Tongue (tissue), 2 donors: ENCODE measurements around the gene HOMER2. TPM values are rescaled to one million over a fixed set of nuclear protein-coding genes. Genes with fewer than 3 reads are reported as not detected.
"Not testable (repeated sequence)": the region's sequence is repeated elsewhere in the genome, so short reads cannot be mapped to it uniquely, and the experiment has no call there.

Experiments used
- DNase-seq: peaks from one replicate; pipeline ENCODE4 v3.0.0-alpha.2; 2015
- total RNA-seq: library from RNA; depleted of rRNA; stranded (reverse); fragments of >200 nt; gene quantifications from one replicate; pipeline ENCODE4 v1.2.3, GENCODE V29; 2014

Gene HOMER2
- total RNA-seq, 1 donor from 2014 or later = 38.4 TPM

DNA sequence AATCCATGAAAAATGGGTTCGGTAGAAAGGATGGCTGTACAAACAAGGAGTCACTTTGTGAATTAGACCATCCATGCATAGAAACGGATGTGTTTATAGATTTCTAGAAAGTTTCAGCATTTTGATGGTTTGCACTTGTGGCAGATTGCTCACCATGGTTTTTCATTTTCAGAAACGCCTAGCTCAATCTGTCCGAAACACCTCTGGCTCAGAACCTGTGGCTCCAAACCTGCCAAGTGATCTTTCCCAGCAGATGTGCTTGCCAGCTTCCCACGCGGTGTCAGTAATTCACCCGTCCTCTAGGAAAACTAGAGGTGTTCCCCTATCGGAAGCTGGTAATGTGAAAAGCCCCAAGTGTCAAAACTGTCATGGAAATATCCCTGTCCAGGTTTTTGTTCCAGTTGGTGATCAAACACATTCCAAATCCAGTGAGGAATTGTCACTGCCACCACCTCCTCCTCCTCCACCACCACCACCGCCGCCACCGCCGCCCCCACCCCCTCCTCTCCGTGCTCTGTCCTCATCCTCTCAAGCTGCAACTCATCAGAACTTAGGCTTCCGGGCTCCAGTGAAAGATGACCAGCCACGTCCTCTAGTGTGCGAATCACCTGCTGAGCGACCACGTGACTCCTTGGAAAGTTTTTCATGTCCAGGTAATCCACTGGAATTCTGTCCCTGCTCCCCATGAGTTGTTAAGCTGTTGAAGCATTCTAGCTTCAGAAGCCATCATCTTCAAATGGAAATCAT is 121.9 kb downstream of the HOMER2 start:
- no peak for DNase-seq

DNA sequence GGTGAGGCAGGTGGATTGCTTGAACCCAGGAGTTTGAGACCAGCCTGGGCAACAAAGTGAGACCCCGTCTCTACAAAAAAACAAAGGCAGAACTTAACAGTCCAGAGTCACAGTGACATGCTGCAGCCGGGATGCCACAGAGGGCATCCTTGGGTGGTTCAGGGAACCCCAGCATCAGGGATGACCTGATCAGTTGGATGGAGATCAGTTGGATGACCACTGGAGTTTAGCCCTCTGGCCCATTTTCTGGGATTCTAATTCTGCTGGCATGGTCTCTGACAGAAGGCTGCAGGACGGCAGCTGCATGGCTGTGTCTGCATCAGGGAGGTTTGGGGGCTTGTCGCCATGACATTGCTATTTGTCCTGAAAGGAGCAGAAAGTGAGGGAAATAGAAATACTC is 123.3 kb downstream of the HOMER2 start:
- no peak for DNase-seq

DNA sequence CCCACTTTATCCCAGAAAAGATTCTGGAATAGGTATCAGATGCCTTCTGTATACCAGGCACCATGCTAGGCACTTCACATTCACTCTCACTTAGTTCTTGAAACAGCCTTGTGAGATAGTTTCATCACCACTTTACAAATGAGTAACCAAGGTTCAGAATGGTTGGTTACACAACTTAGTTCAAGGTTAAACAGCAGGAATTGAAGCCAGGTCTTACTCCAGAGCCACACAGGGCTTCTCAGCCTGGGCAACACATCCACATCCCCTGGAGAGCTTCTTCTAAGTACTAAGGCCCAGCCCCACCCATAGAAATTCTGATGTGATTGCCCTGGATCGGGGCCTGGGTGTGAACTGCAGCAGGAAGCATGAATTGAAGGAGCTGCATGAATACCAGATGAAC is 124.4 kb downstream of the HOMER2 start:
- no peak for DNase-seq

DNA sequence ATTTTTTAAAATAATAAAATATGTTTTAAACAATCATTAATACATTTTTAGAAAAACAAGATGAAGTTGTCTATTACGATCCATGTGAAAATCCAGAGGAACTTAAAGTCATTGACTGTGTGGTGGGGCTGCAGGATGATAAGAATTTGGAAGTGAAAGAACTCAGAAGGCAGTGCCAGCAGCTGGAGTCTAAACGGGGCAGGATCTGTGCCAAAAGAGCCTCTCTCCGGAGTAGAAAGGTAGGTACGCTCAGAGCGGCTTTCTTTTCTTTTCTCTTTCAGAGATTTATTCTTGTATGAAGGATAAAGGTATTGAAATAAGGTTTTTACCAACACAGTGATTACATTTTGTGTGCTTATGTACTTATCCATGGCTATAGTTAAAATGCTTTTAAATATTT is 129.5 kb downstream of the HOMER2 start:
- DNase-seq = no peak

DNA sequence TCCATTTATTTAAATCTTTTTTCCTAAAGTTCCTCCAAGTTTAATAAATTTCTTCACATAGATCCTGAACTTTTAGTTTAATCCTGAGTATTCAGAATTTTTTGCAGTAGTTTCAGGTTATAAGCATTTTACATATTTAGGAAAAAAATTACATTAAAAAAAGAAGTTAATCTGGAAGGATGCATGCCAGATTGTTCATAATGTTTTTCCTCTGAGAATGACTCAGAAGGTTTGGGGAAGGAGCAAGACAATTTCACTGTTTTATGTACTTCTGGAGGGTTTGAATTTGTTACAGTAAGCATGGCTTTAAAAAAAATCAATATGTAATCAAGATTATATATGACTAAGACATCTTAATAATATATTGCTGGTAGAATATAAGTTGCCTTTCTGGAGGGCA is 130.7 kb downstream of the HOMER2 start:
- not testable (repeated sequence) for DNase-seq

DNA sequence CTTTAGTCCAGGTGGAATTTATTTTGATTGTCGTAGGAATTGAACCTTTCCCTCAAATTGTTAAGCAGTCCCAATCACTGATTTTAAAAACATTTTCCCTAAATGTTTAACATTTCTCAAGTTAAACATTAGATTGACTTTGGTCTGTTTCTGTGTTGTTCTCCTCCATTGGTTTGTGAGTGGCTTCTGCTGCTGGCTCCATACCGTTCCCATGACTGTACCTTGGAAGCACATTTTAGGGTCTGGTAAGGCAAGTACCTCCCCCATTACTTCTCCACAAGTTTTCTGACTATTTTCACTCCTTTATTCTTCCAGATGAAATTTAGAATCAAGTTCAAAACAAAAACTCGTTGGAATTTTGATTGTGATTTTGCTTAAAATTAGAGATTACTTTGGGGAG is 131.1 kb downstream of the HOMER2 start:
- not testable (repeated sequence) for DNase-seq

DNA sequence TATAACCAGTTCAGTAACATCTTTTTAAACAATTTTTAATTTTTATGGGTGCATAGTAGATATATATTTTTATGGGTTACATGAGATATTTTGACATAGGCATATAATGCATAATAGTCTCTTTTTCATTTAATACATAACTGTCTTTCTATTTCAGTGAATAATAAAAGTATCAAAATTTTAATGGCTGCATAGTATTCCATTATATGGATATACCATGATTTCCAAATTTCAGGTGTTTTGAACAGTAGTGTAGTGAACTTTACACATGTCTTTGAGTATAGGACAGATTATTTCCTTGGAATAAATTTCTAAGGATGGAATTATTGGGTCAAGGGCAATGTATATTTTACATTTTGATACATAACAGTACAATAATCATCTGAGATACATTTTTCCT is 132.4 kb downstream of the HOMER2 start:
- DNase-seq = no peak

DNA sequence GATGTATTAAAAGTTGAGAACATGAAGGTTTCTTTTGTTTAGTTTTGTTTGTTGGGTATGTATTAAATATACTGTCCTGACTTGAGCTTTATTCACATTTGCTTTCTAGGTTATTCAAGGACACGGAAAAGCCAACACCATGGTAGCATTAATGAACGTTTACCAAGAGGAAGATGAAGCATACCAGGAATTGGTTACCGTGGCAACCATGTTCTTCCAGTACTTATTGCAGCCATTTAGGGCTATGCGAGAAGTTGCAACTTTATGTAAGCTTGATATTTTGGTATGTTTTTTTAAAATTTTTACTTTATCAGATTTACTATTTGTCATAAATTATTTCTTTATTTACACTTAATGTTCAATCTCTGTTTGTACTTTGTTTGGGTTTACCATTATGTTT is 139.5 kb downstream of the HOMER2 start:
- no peak for DNase-seq

DNA sequence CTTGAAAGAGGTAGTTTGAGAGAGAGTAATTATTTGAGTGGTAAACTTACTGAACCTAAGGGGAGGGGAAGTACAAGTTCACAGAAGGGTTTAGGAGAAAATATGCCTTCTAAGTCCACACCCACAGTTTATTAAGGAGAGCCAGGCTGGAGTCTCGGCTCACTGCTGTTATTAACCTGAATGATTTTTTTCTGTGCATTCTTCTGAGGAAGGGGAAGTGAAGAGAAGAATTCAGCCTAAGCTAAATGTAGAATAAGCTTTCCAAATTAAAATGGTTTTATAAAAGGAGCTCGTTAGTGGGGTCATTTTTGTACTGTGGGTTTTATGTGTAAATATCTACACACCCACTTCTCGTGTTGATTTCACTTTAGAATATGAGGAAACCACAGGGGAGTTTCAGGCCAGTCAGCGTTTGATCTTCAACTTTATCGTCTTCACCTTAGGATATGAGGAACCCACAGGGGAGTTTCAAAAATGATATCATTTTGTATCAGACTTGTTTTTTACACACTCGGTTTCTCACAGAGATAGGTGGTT is 141.6 kb downstream of the HOMER2 start:
- DNase-seq = no peak

DNA sequence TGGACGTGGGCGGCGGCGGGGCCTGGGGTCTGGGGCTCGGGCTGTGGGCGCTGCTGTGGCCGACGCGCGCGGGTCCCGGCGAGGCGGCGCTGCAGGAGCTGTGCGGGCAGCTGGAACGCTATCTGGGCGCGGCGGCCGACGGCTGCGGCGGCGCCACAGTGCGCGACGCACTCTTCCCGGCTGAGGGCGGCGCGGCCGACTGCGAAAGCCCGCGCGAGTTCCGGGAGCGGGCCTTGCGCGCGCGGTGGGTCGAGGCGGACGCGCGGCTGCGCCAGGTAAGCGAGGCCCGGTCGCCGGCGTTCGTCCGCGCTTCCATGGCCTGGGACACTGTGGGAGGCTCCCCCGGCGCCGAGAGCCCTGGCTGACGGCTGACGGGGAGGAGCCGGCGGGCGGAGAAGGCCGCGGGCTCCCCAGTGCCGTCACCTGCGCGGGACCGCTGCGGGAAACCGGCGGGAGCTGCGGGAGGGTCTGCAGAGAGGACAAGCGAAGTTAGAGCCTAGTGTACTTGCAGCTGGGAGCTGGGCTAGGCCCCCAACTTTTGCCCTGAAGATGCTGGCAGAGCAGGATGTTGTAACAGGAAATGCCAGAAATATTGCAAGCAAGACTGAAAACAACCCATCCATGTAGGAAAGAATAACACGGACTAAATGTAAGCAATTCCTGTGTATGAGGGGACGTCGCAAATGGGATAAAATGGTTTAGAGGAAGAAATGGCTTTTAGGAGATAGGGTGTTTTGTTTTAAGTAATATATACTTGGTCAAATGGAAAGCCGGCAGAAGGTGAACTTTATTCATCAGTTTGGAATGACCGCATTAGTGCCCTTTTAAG is 142.2 kb downstream of the HOMER2 start:
- DNase-seq = peak; percentile 53

DNA sequence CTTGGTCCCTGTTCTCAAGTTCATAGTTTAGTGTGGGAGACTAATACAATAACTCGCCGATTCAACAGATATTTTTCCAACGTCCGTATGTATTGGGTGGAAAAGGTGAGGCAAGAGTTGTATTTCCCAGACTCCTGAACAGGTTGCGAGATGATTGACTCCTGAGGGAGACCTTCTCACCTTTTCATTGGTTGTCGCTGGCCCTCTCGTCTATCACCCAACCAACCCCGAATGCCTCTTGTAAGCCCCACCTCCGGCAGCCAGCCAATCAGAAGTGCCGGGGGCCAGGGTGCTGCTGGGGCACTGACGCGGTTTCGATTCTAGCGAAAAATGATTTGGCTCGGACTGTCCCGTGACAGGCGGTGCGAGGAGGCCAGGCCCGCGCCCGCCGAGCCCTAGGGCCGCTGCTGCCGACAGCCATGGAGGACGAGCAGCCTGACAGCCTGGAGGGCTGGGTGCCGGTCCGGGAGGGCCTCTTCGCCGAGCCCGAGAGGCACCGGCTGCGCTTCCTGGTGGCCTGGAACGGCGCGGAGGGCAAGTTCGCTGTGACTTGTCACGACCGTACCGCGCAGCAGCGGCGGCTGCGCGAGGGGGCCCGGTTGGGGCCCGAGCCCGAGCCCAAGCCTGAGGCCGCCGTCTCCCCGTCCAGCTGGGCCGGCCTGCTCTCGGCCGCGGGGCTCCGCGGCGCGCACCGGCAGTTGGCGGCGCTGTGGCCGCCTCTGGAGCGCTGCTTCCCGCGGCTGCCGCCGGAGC is 143.0 kb downstream of the HOMER2 start, which contains the start of gene WHAMM:
TSS of gene WHAMM (plus strand) at position 321 of the 753 bp plus-strand sequence. CDS start at position 420, 99 bp downstream.
- peak; percentile 99 for DNase-seq

DNA sequence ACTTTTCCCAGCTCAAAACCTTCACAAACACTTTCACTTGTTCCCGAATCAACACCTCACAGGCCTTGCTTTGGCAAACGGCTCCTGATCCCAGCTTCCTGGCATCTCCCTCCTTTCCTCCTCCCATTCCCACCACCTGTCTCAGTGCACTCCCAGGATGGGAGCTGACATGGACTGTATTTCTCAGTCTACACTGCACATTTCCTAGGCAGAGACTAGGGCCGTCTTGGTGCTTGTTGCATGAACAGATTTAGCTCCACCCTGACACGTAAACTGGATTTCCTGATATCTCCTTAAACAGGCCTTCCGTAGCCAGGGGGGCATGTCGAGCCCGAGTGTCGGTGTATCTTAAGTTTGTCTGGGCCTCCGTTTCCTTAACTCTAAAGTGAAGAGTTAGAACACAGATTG is 143.9 kb downstream of the HOMER2 start:
- peak; percentile 25 for DNase-seq

DNA sequence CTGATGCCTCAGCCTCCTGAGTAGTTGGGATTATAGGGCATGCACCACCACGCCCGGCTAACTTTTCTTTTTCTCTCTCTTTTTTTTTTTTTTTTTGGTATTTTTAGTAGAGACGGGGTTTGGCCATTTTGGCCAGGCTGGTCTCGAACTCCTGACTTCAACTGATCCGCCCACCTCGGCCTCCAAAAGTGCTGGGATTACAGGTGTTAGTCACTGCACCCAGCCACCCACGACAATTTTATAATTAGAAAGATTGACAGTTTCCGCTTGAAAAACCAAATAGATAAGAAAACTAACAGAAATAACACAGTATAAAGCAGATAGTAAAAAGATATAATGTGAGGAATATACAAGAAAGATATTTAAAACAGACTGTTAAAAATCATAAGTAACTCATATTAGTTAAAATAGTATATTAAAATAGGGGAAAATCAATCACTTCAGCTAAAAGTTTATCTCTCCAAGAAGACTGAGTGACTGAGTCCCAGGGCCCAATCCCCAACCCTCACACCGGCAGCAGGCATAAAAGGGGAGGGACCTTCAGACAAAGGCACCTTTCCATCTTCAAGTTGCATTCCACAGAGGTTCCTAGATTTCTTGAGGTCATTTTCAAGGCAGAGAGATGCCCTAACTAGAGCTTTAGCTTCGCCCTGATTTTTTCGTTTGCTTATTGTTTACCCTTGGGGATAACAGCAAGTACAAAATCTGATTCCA is 144.4 kb downstream of the HOMER2 start:
- DNase-seq = no peak

DNA sequence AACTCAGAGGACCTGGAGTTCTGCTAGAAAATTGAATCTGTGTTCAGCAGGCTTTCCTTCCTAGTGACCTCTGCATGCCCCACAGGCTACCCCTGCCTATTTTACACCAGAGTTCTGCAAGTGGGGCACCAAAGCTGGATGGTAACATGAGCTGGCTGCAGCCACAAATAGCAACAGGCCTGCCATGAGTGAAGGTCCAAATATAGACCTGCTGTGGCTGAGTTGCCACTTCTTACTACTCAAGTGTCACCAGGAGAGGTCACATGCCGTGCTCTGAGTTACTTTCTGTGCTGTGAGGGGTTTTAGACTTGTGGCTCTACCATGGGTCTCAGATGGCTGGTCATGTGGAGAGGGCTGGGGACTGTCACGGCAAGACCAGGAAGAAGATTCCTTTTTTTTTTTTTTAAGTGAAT is 146.5 kb downstream of the HOMER2 start, which contains the start of gene FSD2:
TSS of gene FSD2 (minus strand) at position 76 of the 413 bp plus-strand sequence. CDS start 18,679 bp downstream, outside the sequence.
- peak; percentile 83 for DNase-seq

DNA sequence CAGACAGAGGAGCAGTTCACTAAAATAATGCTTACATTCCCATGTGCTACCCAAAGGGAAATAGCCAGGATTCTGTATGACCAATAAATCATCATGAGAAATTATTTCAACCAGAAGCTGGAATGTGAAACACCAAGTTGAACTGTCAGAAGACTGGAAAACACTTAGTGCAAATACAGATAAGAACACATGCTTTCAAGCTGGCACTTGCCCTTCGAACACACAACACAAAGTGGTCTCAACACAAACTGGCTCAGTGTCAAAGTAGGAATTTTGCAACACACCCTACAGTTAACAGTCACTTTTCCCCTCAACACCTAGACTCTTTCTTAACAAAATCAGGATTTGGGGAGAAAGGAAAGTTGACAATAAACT is 148.0 kb downstream of the HOMER2 start:
- peak; percentile 31 for DNase-seq

DNA sequence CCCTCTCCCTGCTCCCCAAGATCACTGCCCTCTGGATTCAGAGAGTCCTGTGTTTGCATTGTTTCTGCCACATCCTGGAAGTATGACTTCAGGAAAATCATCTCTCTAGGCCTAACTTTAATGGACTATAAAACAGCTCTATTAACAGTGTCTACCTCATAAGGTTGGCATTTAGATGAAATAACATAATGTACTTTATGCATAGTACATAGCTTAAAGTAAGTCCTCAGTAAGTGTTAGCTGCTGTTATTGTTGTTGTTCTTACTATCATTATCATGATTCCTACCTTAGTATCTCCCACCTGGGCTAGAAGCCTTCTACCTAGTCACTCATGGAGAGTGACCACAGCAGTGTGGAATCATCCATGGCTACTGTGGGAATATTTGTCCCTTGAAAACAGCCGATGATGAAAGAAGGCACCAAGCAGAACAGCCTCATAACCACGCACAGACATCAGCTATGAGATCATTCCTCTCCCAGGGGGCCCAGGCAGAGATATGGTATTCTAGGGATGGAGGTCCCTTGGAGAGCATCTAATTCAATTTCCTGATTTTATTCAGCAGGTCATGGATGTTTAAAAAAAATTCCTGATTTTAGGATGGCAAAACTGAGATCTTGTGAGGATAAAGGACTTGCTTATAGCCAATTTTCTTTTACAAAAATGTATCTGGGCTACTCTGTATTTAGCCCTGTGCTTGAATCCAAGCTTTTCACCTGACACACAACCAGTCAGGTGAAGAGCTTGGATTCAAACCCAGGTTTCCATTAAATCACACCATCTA is 148.5 kb downstream of the HOMER2 start:
- DNase-seq = no peak

DNA sequence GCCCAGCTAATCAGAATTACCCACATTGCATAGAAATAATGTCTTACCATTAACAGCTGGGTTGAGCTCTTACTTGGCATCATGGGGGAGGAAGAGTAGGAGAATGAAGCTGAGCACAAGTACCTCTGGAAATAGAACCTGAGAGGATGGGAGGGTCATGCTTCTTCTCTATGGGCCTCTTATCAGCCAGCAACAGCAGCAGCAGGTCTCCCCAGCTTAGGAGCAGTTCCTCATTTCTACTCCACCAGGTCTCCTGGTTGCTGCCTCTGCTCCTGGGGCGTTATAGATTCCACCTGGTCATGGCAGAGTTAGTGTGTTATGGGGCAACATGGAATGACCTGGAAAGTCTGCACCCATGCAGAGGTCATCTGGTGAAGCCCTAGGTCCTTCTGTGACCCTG is 150.0 kb downstream of the HOMER2 start:
- no peak for DNase-seq

DNA sequence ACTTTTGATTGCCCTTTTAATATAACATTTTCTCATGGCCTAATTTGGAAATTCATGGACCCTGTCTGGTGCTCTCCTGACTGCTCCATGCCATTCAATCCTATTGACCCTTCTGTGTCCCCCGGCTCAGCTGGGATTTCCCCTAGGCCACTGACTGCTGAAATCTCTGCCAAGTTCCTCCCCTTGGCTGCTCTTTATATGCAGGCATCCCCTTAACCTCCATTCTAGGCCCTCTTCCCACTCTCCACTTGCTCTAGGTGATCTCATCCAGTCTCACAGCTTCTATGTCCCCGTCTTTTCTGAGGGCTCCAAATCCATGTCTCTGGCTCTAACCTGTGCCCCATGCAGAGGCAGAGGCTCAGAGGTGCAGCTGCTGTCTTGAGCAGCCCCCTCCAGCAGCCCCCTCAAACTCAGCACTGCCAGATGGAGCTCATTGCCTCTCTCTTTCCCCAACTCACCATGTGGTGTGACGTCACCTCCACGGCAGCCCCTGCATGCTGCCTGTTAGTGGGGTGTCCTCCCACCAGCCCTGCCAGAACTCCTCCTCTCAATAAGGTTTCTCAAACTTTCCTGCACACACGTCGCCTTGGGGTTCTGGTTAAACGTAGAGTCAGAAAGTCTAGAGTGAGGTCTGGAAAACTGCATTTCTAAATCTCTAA is 153.2 kb downstream of the HOMER2 start:
- no peak for DNase-seq
